ENCODE measurements around the gene COL9A2.

Gene COL9A2

GRCh38 chr1:40256401-40257084, 60.5 kb downstream of the COL9A2 start:
- DNase-seq: no peak

DNA sequence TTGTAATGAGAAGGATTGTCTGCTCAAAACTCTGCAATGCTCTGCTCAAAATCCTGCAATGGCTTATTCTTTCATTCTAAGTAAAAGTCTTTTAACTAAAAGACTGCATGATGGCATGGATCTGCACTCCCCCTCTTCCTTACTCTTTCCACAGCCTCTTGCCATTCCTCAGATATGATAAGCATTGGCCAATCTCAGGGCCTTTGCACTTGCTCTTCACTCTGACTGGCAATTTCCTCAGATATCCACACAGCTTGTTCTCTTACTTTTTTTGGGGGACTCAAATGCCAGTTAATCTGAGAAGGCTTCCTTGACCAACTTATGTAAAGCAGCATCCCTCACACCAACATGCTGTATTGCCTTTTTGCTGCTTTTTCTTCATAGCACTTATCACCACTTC, 61.9 kb downstream of the COL9A2 start:
- DNase-seq: no peak

DNA sequence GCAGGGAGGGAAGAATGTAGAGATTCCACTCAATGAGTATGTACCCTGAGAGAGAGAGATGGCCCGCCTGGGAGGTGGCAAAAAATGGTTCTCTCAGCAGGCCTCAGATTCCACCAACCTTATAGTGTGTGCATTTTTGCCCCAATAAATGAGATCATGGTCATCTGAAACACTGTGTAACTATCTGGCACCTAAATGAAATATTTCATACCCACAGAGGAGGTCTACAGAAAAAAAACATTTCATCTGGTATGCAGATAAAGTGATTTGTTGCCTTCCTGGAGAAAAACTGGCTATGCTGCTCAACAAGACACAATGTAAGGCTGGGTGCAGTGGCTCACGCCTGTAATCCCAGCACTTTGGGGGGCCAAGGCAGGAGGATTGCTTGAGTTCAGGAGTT, 64.5 kb downstream of the COL9A2 start:
- no peak for DNase-seq

GRCh38 chr1:40251456-40251855, 65.6 kb downstream of the COL9A2 start:
- no peak for DNase-seq
